NCI-H446 (cell line): ENCODE results near the gene GAS6.
"Not testable (repeated sequence)": the region's sequence is repeated elsewhere in the genome, so short reads cannot be mapped to it uniquely, and the experiment has no call there.

Experiments used
- DNase-seq, 2 experiments: peaks; one replicate each; lab custom pipeline; 2025; lab: John Stamatoyannopoulos, UW

GAS6 gene

DNA sequence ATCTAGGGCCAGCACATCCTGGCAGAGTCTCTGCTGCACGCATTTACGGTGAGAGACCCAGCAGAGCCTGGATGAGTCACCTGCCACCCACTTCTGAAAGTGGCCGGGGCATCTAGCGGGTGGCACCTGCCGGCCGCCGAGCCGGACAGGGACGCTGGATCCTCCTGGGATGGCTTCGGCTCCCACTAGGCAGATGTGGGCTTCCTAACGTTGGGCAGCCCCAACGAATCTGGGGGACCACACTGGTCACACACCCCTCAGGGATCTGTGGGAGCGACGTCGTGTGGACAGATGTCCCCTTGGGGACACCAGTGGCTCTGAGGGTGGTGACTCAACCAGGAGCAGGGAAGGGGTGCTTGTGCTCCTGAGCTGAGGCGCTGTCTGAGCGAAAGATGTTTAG, 72.7 kb downstream of the GAS6 start:
- no peak for DNase-seq

DNA sequence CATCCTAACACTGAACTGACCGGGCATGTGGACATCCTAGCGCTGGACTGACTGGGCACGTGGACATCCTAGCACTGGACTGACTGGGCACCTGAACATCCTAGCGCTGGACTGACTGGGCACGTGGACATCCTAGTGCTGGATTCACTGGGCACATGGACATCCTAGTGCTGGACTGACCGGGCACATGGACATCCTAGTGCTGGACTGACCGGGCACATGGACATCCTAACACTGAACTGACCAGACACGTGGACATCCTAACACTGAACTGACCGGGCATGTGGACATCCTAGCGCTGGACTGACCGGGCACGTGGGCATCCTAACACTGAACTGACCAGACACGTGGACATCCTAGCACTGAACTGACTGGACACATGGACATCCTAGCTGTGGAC, 73.9 kb downstream of the GAS6 start:
- not testable (repeated sequence) for DNase-seq

DNA sequence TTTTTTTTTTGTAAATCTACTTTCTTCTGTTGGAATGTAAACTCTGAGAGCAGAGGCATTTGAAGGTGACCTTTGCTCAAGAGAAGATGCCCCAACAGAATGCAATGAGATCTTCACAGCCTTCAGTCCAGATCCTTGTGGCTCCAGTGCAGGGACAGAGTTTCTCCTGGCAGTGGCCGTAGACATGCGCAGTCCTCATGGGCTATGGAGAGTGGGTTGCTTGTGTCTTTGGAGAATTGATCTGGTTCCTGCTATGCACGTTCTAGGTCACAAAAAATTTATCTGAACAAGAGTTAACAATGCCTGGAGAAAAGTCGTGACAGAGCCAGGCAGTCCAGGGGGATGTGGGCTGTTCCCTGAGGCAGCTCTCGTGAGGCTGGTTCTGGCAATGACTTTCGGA, 74.7 kb downstream of the GAS6 start:
- DNase-seq = no peak

DNA sequence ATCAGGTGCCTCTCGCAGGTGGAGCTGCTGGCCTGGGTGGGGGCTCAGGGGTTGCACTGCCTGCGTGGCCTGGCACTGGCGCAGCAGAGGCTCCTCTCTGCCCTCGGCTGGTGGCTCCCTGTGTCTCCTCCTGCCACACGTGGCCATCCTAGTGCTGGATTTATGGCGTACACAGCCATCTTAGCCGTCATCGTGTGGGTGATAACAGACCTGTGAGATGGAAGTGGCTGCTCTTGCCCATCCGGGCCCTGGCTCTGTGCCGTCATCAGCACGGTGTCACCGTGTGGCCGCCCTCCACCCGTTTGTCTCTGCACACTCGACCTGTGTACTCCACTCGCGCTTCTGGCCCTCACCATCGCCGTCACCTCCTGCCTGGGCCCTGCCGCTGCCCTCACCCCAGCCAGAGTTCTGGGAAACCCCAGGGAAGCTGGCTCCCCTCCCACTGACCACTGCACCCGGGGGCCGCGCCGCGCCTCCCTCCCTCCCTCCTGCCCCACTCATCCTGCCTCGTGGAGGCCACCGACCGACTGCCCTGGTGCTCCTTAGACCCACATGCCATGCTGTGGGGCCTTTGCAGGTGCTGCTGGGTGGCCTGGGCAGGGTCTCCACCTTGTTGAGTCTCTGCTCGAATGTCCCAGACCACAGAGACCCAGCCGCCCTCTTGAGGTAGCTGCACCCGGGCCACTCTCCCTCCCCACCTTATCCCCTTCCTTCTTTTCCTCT, 75.3 kb downstream of the GAS6 start:
- DNase-seq = no peak

DNA sequence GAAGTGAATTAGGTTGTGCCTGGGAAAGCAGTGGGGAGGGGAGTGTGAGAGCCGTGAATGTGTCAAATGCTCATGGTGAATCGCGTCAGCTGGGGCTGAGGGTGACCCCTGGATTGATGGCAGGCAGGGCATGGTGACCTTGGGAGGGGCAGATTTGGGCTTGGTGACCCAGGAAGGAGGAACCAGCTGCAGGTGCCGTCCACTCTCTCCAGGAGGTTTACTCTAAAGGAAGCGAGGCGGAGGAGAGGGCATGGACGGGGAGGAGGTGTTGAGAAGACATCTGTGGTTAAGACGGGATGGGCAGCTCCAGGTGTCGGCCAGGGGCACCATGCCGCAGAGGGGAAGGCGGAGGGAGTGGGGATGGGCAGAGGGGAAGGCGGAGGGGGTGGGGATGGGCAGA, 76.2 kb downstream of the GAS6 start:
- DNase-seq = no peak

DNA sequence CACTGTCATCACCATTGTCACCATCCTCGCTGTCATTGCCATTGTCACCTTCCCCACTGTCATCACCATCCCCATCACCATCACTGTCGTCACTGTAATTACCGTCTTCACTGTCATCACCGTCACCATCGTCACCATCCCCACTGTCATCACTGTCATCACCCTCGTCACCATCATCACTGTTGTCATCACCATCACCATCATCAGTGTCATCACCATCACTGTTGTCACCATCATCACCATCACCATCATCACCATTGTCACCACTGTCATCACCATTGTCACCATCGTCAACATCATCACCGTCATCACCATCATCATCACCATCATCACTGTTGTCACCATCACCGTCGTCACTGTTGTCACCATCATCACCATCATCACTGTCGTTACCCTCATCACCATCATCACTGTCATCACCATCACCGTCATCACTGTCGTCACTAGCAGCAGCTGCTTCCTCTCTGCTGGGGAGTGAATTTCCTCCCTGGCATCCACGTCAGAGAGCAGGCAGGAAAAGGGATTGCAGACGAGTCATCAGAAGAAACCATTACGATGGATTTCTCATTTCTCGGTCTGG, 77.5 kb downstream of the GAS6 start:
- no peak for DNase-seq

DNA sequence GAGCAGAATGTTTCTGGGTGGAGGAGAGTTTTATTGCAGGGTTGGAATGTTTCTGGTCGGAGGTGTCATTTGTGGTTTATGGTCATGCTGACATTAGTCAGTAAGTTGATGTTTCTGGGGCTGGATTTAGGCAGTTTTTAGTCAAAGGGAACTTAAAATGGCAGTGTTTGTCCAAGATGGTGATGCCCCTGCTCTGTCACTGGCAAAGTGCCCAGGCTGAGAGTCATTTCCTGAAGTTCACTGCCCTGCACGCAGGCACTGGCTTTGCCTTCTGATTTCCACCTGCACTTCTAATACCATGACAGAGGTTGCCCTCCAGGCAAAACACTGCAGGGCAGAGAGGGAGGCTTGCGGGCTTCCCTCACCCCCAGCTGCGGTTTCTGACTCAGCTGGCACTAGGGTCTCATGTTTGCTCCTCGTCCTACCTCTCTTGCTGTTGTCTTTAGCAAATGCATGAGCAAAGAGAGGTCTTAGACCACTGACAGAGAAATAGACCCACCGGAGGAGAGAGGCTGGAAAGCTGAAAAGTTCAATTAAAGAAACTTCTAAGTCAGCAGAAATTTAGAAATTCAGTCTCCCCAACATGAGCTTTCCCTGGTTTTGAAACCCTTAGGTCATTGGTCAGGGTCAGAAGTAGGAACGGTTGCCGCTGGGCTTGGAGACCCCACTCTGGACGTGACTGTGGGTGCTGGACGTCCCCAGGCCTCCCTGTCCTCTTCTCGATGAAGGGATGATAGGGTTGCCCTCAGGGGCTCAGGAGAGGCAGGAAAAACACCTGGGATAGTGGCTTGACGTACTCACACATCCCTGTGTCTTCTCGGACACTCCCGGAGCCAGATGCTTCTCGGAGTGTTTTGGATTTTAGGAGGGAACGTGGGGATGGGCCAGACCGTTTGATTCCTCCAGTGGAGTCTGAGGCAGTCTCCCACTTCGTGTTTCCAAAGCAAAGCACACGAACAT, 78.5 kb downstream of the GAS6 start:
- no peak for DNase-seq

DNA sequence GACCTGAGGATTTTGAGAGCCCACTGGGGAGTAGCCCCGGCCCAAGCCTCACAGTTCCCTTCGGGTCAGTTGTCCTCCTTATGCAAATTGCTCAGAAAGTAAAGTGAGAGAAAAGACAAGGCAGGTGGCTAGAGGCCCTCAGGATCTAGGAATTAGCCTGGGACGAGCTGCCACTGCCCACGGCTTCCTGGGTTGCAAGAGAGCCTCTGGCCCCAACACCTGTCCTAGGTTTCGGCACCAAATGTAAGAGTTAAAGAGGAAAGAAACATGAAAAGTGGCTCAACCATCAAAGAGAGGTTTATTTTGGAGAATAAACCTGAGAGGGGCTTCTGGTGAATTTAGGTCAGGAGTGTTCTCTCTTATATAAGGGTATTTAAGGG, 79.2 kb downstream of the GAS6 start:
- no peak for DNase-seq

DNA sequence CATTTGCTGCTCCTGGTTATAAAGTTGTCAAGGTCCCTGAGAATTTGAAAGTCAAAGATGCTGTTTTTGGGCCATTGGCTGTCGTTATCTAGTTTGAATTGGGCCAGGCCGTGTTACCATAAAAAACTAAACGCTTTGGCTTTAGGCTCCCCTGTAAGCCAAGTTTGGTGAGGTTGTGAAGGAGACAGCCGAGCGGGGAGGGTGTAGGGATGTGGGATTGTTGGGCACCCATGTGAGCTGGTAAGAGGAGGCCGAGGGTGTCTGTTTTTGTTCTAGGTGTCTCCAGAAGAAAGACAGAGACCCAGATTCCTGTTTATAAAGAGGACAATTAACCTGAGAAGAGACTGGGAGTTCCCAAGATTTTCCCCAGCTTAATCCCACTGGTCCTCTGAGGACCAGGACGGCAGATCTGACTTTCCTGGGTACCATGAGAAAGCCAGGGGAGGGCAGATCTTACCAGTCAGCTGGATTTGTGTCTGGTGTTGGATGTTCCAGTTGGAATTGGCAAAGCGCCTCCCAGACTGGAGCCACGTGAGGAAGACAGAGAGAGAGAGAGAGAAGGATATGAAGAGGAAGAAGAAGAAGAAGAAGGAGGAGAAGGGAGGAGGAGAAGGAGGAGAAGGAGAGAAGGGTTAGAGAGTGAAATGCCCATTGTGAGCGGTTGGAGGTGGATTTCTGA, 79.8 kb downstream of the GAS6 start:
- no peak for DNase-seq

DNA sequence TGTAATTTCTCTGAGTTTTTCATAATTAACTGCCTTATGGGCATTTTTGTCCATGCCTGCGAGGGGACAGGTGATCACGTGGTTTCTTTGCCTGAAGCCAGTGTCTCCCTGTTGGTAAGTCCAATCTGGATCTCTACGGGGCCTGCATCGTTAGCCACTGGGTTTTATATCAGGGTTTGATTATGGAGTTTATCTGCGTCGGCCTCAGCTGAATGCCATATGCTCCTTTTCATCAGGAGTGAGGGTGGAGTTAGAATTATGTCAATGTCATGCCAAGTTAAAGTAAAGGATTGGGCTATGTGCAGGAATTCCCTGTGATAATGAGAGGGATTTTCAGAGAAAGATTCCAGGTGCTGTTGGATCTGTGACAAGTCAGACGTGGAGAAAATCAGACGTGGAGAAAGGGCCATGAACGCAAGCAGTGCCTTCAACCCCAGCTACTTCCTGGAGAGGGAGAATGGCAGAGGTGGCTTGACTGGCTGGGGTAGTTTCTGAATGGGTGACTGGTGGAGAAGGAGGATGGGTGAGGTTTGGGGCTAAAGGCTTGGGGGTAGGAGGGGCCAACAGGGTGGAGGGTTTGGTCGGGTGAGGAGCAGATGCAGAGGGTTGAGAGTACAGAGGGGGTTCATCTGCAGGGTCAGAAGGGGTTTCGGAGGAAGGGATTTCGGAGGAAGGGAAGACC, 80.5 kb downstream of the GAS6 start:
- no peak for DNase-seq

DNA sequence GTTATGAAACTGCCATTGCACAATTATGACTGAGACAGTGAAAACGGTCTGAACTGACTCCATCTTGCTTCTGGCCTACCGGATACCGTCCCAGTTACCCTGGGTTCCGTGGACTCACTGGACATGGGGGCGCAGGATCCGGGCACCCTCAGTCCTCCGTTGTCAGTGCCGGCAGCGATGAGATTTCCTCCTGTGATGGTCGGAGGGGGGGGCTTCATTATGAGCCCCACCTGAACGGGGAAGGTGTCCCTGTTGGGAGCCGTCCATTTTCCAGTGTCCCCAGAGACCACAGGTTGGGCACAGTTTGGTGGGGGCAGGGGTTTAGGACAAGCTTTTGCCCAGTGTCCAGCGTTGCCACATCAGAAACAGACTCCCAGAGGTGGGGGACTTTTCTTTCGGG, 81.4 kb downstream of the GAS6 start:
- no peak for DNase-seq

DNA sequence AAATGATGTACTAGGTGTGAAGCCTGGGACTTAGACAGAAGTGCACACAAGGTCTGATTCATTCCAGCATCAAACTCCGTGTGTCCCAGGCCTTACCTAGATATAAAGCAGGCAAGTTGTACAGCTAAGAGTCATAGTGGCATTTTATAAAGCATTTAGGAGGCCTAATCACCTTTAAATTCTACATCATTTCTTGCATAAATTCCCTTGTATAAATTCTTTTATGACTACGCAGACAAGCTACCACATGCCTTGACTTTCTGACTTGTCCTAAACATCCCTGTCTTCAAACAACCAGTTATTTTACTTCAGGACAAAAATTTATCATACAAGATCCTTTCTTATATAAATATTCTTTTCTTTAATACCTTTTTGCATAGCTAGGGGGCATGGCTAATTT, 82.3 kb downstream of the GAS6 start:
- no peak for DNase-seq

DNA sequence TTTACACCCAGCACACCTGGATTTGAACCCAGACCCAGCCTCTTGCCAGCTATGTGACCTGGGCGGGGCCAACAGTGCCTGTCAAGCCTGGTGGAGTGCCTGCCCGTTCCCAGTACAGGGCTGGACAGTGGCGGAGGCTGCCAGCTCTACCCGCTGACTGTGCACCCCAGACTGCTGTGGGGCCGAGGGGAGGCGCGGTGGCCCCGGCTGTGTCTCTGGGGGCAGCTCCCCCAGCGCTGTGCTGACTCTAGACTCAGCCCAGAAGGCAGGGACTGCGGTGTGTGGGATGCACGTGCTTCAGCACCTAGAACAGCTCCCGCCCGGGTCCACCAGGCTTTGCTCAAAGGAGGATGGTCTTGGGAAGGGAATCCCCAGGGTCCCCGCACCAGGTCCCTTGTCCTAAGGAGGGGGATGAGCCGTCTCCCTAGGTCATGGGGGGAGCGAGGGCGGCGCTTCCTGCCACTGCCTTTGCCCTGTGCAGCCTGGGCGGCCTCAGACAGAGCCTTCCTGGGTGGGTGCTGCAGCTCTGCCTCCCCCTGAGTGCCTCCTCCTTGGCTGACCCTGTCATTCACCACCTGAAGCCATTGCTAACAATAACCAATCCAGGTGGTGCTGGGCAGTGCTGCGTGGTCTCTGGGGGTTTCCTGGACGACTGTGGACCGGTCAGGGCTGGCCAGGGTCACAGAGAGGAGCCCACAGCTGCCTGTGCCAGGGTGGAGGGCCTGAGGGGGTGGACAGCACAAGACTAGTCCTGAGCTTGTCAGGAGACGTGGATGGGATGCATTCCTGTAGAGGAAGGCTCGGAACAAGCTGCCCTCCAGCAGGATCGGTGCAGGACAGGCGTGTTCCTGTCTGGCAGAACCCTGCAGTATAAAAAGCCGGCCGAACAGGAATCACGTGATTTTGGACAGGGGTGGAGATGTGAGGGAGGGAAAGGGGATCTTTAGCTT, 86.3 kb downstream of the GAS6 start:
- DNase-seq = no peak

DNA sequence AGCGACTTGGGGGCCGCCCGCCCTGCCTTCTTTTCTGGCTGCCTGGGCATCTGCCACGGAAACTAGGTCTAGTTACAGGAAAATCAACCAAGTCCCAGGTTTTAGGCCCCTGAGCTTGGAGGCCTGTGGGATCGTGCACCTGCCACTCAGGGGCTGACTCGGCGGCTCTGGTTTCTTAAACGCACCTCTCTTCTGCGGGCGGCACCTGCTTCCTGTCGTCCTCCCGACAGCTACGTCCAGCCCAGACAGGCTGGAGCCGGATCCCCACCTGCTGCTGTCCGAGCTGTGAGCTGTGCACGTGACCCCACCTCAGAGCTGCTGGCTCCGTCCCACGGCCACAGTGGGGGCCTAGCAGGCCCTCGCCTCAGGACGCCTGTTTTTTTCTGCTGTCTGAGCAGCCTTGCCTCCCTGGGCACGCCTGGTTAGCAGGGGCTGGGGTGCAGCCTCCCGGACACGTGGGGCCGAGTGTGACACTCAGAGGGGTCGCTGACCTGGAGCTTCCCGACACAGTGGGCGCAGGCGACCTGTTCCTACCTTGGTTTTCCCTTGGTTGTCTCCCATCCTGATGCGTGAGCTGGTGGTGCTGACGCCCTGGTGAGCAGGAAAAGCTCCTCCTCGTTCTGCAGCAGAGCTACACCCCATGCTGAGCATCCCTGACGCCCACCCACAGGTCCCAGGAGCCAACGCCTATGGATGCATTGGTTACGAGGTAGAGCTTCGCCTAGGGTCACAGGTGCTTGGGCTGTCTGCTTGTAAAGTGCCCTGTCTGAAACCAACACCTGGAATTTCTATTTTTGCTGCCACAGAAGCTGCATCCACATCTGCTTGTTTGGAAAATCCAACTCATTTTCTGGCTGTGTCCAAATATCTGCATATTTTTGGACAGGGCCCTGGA, 87.4 kb downstream of the GAS6 start:
- no peak for DNase-seq

DNA sequence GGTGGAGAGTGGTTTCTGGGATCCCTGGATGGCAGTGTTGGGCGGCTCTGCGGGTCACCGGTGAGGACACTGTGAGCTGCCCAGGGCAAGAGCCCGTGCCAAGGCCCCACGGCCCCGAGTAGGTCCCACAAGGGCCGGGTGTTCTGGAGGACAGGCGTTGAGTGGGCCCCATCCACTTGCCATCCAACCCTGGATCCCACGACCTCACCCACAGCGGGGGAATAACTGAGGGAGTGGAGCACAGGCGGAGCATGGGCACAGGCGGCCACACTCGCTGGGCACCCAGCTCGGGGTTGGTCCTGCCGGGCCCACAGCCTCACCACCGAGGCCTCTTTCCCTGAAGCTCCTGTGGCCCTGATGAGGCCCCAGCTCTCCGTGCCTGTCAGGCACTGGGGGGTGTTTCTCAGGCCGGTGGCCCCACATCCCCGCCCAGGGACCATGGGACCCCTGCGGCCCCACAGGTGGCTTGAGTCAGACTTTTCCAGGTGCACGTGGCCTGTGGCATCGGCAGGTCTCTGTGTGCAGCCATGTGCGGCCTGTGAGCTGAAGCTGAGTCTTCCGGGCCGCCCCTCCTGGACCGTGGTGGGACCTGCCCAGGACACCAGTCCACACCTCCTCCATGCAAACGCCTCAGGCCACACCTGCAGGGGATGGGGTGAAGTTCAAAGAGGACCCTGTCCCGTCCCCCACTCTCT, 88.3 kb downstream of the GAS6 start:
- no peak for DNase-seq

DNA sequence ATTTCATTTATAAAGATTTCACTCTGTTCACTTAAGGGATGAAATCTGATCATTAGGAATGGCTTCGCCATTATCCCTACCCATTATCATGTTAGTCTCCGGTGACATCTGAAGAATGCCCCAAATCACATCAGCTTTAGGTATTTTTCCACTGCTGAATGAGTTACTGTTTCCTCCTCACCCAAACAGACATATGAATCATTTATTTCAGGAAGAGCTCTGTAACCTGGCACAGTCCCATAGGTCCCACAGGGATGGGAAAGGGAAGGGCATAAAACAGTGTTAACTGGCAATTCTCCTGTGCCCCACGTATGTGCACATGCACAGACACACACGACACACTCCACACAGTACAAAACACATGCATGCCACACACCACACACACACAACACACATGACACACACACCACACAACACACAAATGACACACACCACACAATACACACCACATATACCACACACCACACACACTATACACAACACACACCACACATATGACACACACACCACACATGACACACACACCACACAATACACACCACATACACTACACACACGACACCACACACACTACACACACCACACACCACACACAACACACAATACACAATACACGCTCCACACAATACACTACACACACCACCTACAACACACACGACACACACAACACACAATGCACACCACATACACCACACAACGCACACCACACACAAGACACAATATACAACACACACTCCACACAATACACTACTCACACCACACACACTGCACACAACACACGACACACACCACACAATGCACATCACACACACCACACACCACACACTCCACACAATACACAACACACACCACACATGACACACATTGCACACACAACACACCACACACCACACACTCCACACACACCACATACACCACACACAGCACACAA, 89.4 kb downstream of the GAS6 start:
- no peak for DNase-seq

DNA sequence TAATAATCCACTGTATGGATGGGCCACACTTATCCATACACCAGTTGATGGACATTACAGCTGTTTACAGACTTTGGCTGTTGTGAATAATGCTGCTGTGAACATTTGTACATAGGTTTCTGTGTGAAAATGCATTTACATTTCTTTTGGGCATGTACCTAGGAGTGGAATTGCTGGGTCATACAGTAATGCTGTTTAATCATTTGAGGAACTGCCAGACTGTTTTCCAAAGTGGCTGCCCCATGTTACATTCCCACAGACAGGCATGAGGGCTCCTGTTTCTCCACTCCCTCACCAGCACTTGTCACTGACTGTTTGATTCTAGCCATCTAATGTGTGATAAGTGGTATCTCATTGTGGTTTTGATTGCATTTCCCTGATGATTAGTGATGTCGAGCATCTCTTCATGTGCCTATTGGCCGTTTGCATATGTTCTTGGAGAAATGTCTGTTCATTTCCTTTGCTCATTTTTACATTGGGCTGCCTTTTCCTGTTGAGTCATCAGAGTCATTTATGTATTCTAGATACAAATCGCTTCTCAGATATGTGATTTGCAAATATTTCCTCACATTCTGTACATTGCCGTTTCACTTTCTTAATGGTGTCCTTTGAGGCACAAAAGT, 92.1 kb downstream of the GAS6 start:
- DNase-seq = no peak
